SK-N-SH treated with all-trans-retinoic acid at 6 μM for 48 hours (cell line): ENCODE results near the gene RHBDD1.

Experiments
- BACH2 ChIP-seq: fragments of 250-450 bp; sonication (Bioruptor Pico); IDR thresholded peaks from 2 replicates; pipeline ENCODE4 v1.9.0; 2021; ENCODE audit warnings: mild to moderate bottlenecking, borderline replicate concordance
- CREB5 ChIP-seq: fragments of 250-450 bp; sonication (Bioruptor Pico); IDR thresholded peaks from 2 replicates; pipeline ENCODE4 v1.5.1; 2020; ENCODE audit warnings: low read depth, mild to moderate bottlenecking, moderate library complexity
- GLIS3 ChIP-seq: fragments of 250-450 bp; sonication (Bioruptor Pico); IDR thresholded peaks from 2 replicates; pipeline ENCODE4 v1.5.0; 2020; ENCODE audit warnings: mild to moderate bottlenecking, moderate library complexity
- POU6F1 ChIP-seq: fragments of 250-450 bp; sonication (Bioruptor Pico); IDR thresholded peaks from 2 replicates; pipeline ENCODE4 v1.8.0; 2021; ENCODE audit warnings: low read depth, mild to moderate bottlenecking, moderate library complexity, borderline replicate concordance
- RARB ChIP-seq: fragments of 250-450 bp; sonication (Bioruptor Pico); IDR thresholded peaks from 2 replicates; pipeline ENCODE4 v1.8.0; 2021; ENCODE audit warnings: mild to moderate bottlenecking, moderate library complexity
- SNAI2 ChIP-seq: fragments of 250-450 bp; sonication (Bioruptor Pico); IDR thresholded peaks from 2 replicates; pipeline ENCODE4 v1.5.0; 2020; ENCODE audit warnings: mild to moderate bottlenecking, moderate library complexity
- TSHZ2 ChIP-seq: fragments of 250-450 bp; sonication (Bioruptor Pico); IDR thresholded peaks from 2 replicates; pipeline ENCODE4 v1.5.0; 2020; ENCODE audit warnings: mild to moderate bottlenecking, moderate library complexity

- TF ChIP-seq CREB5 (CRISPR knock-in tag) = no peak
- no peak for TF ChIP-seq SNAI2 (CRISPR knock-in tag)
- no peak for TF ChIP-seq GLIS3 (CRISPR knock-in tag)
- no peak for TF ChIP-seq BACH2 (CRISPR knock-in tag)
- TF ChIP-seq RARB (CRISPR knock-in tag) = no peak
- TF ChIP-seq TSHZ2 (CRISPR knock-in tag) = no peak
- no peak for TF ChIP-seq POU6F1 (CRISPR knock-in tag)
These were observed 11.2 kb downstream of the RHBDD1 start for GRCh38 chr2:226847090-226847489.
